ENCODE data around the gene KRTAP4-11.
"Not testable (repeated sequence)": the region's sequence is repeated elsewhere in the genome, so short reads cannot be mapped to it uniquely, and the experiment has no call there.

KRTAP4-11 gene

DNA sequence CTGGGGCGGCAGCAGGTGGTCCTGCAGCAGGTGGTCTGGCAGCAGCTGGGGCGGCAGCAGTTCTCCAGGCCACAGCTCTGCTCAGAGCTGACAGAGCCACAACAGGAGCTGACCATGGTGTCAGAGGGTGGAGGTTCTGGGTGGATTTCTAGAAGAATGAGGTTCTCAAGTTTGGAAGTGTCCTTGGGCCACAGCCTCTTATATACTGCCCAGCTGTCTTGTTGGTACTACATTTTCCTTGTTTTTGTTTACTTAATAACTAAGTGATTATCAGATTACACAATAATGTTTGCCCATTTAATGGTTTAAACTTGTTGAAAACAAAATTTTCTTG is 31.4 kb upstream of the KRTAP4-11 start, which contains the start of gene KRTAP4-5:
Gene KRTAP4-5, minus strand, starts transcription at position 174 of the 334 bp plus-strand sequence. Its CDS starts 58 bp downstream, at position 116.
- no peaks in the 10 kb centered on the region for H4K20me1 ChIP-seq (ENCODE audit: low read depth, low read length)
- no peaks in the 10 kb centered on the region for H3F3A ChIP-seq (ENCODE audit: insufficient read depth)
- H3K9me2 ChIP-seq (replicated peaks; ENCODE audit: insufficient read depth, low read length): no peaks in the 10 kb centered on the region
- no peaks in the 10 kb centered on the region for H3K36me3 ChIP-seq (ENCODE audit: low read length)
- no peak within 1 kb of the TSS for H3K9ac ChIP-seq (ENCODE audit: low read length)
- no peaks in the 10 kb centered on the region; the same call in 1 of the 2 replicates for H3K27me3 ChIP-seq (ENCODE audit: low read length)
- no peak within 1 kb of the TSS for H3K4me3 ChIP-seq (ENCODE audit: insufficient read depth, low read length, poor library complexity, severe bottlenecking)
- H3K27ac ChIP-seq (ENCODE audit: low read depth, low read length): no peak within 1 kb of the TSS
- TF ChIP-seq, protein P1, sequence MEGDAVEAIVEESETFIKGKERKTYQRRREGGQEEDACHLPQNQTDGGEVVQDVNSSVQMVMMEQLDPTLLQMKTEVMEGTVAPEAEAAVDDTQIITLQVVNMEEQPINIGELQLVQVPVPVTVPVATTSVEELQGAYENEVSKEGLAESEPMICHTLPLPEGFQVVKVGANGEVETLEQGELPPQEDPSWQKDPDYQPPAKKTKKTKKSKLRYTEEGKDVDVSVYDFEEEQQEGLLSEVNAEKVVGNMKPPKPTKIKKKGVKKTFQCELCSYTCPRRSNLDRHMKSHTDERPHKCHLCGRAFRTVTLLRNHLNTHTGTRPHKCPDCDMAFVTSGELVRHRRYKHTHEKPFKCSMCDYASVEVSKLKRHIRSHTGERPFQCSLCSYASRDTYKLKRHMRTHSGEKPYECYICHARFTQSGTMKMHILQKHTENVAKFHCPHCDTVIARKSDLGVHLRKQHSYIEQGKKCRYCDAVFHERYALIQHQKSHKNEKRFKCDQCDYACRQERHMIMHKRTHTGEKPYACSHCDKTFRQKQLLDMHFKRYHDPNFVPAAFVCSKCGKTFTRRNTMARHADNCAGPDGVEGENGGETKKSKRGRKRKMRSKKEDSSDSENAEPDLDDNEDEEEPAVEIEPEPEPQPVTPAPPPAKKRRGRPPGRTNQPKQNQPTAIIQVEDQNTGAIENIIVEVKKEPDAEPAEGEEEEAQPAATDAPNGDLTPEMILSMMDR (IDR thresholded peaks at IDR 0.05; ENCODE audit: insufficient read depth, low read length, poor library complexity, severe bottlenecking): no peak
- TF ChIP-seq EZH2phosphoT487 (conservative IDR thresholded peaks at IDR 0.05; ENCODE audit: low read length): no peak
- H2AFZ ChIP-seq (ENCODE audit: low read depth, low read length, severe bottlenecking): no peak within 1 kb of the TSS
- no peak within 1 kb of the TSS for H3K4me2 ChIP-seq (ENCODE audit: low read depth, low read length, poor library complexity, severe bottlenecking)
- no peaks in the 10 kb centered on the region for H3K9me3 ChIP-seq (ENCODE audit: insufficient read depth, low read length)
- H3K79me2 ChIP-seq (ENCODE audit: insufficient read depth, low read length): no peaks in the 10 kb centered on the region

DNA sequence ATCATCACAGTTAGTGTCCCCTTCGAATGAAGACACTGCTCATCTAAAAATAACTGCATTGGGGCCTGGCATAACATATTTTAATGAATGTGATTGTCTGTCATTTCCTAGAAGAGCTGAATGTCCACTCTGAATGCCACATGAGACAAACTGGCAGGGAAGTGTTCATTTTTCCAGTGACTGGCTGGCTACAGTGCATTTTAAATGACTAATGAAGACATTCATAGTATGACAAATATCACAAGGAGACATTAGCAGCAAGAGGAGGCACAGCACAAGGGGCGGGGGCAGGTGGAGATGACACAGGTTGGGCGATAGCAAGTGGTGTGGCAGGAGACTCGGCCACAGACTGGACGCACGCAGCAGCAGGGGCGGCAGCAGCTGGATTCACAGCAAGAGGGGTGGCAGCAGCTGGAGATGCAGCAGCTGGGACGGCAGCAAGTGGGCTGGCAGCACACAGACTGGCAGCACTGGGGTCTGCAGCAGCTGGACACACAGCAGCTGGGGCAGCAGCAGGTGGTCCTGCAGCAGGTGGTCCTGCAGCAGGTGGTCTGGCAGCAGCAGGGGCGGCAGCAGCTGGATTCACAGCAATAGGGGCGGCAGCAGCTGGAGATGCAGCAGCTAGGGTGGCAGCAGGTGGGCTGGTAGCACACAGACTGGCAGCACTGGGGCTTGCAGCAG is 30.9 kb upstream of the KRTAP4-11 start:
- H3K4me2 ChIP-seq (ENCODE audit: low read depth, low read length, poor library complexity, severe bottlenecking); H3K27me3 ChIP-seq (ENCODE audit: low read length); H3K36me3 ChIP-seq (ENCODE audit: low read length); H2AFZ ChIP-seq (ENCODE audit: low read depth, low read length, severe bottlenecking); H3K9me3 ChIP-seq (ENCODE audit: insufficient read depth, low read length); H3K9me2 ChIP-seq (replicated peaks; ENCODE audit: insufficient read depth, low read length); H3F3A ChIP-seq (ENCODE audit: insufficient read depth); H3K27ac ChIP-seq (ENCODE audit: low read depth, low read length); H4K20me1 ChIP-seq (ENCODE audit: low read depth, low read length); H3K79me2 ChIP-seq (ENCODE audit: insufficient read depth, low read length); H3K4me3 ChIP-seq (ENCODE audit: insufficient read depth, low read length, poor library complexity, severe bottlenecking); H3K9ac ChIP-seq (ENCODE audit: low read length): not testable (repeated sequence)

DNA sequence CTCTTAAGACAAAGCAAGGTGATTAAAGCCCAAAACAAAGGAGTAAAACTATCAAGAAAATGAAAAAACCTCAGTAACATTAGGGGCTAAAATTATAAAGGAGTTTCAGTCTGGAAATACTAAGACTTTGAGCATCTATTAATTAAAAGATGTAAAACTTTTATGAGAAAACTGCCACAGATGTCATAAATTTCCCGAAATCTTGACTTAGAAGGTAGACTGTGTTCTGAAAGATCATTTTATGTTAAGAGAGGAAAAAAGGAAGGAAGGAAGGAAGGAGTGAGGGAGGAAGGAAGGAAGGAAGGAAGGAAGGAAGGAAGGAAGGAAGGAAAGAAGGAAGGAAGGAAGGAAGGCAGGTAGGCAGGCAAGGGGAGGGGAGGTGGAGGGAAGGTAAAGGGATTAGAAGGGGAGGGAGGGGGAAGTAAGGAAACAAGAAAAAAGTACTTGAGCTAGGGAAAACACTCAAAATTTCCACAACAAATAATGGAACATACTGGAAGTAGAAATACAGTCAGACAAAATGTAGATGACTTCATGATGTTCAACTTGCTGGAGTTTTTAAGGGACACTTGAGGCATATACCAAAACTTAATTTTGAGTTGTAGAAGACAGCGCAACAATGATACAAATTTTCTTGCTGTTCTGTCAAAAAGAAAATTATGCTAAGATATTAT is 29.5 kb upstream of the KRTAP4-11 start:
- no peaks in the 10 kb centered on the region for H3F3A ChIP-seq (ENCODE audit: insufficient read depth)
- no peak overlapping the region for H3K27ac ChIP-seq (ENCODE audit: low read depth, low read length)
- no peaks in the 10 kb centered on the region; the same call in 1 of the 2 replicates for H3K27me3 ChIP-seq (ENCODE audit: low read length)
- H3K9me3 ChIP-seq (ENCODE audit: insufficient read depth, low read length): peaks cover 7% of the 10 kb centered on the region; the same call in 1 of the 2 replicates
- H3K9me2 ChIP-seq (replicated peaks; ENCODE audit: insufficient read depth, low read length): no peaks in the 10 kb centered on the region
- H3K79me2 ChIP-seq (ENCODE audit: insufficient read depth, low read length): no peaks in the 10 kb centered on the region
- no peaks in the 10 kb centered on the region for H3K36me3 ChIP-seq (ENCODE audit: low read length)
- no peaks in the 10 kb centered on the region for H4K20me1 ChIP-seq (ENCODE audit: low read depth, low read length)
- no peak overlapping the region for H2AFZ ChIP-seq (ENCODE audit: low read depth, low read length, severe bottlenecking)
- H3K4me2 ChIP-seq (ENCODE audit: low read depth, low read length, poor library complexity, severe bottlenecking): no peak overlapping the region
- TF ChIP-seq, protein P1 (IDR thresholded peaks at IDR 0.05; ENCODE audit: insufficient read depth, low read length, poor library complexity, severe bottlenecking): no peak
- TF ChIP-seq EZH2phosphoT487 (conservative IDR thresholded peaks at IDR 0.05; ENCODE audit: low read length): no peak
- no peak overlapping the region for H3K4me3 ChIP-seq (ENCODE audit: insufficient read depth, low read length, poor library complexity, severe bottlenecking)
- H3K9ac ChIP-seq (ENCODE audit: low read length): no peak overlapping the region

DNA sequence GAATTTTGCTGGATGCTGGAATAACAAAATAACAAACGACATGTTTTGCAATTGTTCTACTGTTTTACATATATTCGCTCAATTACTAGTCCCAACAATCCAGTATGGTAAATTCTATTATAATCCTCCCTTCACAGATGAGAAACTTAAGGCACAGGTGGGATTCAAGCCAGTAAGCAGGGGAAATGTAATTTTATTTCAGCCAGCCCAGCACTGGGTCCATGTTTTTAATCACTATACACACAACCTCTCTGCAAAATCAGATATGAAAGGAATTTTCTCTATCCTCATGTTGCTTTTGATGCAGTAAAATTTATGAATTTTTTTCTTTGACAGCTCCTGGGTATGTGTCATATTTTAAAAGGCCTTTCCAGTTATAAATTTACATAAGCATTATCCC is 27.1 kb upstream of the KRTAP4-11 start:
- Histone ChIP-seq H3K79me2 (ENCODE audit: insufficient read depth, low read length) (no peaks in the 10 kb centered on the region), H3K36me3 (ENCODE audit: low read length) (no peaks in the 10 kb centered on the region), H3K9me2 (replicated peaks; ENCODE audit: insufficient read depth, low read length) (no peaks in the 10 kb centered on the region), H4K20me1 (ENCODE audit: low read depth, low read length) (no peaks in the 10 kb centered on the region), H3K4me3 (ENCODE audit: insufficient read depth, low read length, poor library complexity, severe bottlenecking) (no peak overlapping the region), H3K4me2 (ENCODE audit: low read depth, low read length, poor library complexity, severe bottlenecking) (no peak overlapping the region), H2AFZ (ENCODE audit: low read depth, low read length, severe bottlenecking) (no peak overlapping the region), H3K9ac (ENCODE audit: low read length) (no peak overlapping the region), H3K27ac (ENCODE audit: low read depth, low read length) (no peak overlapping the region), H3K9me3 (ENCODE audit: insufficient read depth, low read length) (peaks cover 17% of the 10 kb centered on the region), H3F3A (ENCODE audit: insufficient read depth) (no peaks in the 10 kb centered on the region), H3K27me3 (ENCODE audit: low read length) (no peaks in the 10 kb centered on the region; the same call in 1 of the 2 replicates)
- TF ChIP-seq, protein P1 (IDR thresholded peaks at IDR 0.05; ENCODE audit: insufficient read depth, low read length, poor library complexity, severe bottlenecking): no peak
- no peak for TF ChIP-seq EZH2phosphoT487 (conservative IDR thresholded peaks at IDR 0.05; ENCODE audit: low read length)

Data from SU-DHL-6 (cell line).